ENCODE measurements around the gene BRSK1.

The BRSK1 gene

GRCh38 chr19:55252760-55253663, 30.8 kb upstream of the BRSK1 start:
- ChIA-PET POLR2A (interaction anchor here (0.5 to 1.0 kb wide), 2 partner anchors 108 to 135 kb away, joined by 4 read pairs; no protein-coding TSS in a partner anchor), CTCF (interaction anchor here (1.1 to 3.6 kb wide), 4 partner anchors 23 to 165 kb away, joined by 5 to 9 read pairs (median 6); no protein-coding TSS in a partner anchor)
- DNase-seq (ENCODE audit: extremely low spot score) = no peak
- no peak for TF ChIP-seq CTCF (IDR thresholded peaks at IDR 0.05; ENCODE audit: control extremely low read depth, extremely low read depth, low read depth, missing control alignments)

- ChIA-PET POLR2A (interaction anchor here (0.5 to 1.9 kb wide), 5 partner anchors 8 to 153 kb away, joined by 3 to 10 read pairs (median 3); partner anchors contain the start of genes TMEM238 and UBE2S), CTCF (interaction anchor here (0.9 to 3.6 kb wide), 6 partner anchors 38 to 250 kb away, joined by 3 to 12 read pairs (median 6); no protein-coding TSS in a partner anchor)
- no peak for TF ChIP-seq CTCF (IDR thresholded peaks at IDR 0.05; ENCODE audit: control extremely low read depth, extremely low read depth, low read depth, missing control alignments)
- DNase-seq (ENCODE audit: extremely low spot score) = peak; percentile 79
Observed at GRCh38 chr19:55253842-55254624, 29.8 kb upstream of the BRSK1 start.

GRCh38 chr19:55254625-55254977, 29.2 kb upstream of the BRSK1 start:
- POLR2A ChIA-PET = interaction anchor here (0.5 to 1.9 kb wide), 5 partner anchors 9 to 153 kb away, joined by 3 to 10 read pairs (median 3); partner anchors contain the start of genes TMEM238 and UBE2S
- DNase-seq (ENCODE audit: extremely low spot score) = no peak
- CTCF ChIA-PET = interaction anchor here (0.9 to 3.6 kb wide), 7 partner anchors 14 to 199 kb away, joined by 3 to 12 read pairs (median 5); no protein-coding TSS in a partner anchor
- TF ChIP-seq CTCF (IDR thresholded peaks at IDR 0.05; ENCODE audit: control extremely low read depth, extremely low read depth, low read depth, missing control alignments) = no peak

- DNase-seq (ENCODE audit: extremely low spot score) = peak; percentile 53
Observed at GRCh38 chr19:55255618-55256423, 28.0 kb upstream of the BRSK1 start.

More at GRCh38 chr19:55255618-55256423, 28.0 kb upstream of the BRSK1 start:
- no peak for TF ChIP-seq CTCF (IDR thresholded peaks at IDR 0.05; ENCODE audit: control extremely low read depth, extremely low read depth, low read depth, missing control alignments)
- ChIA-PET CTCF (interaction anchor here (0.9 to 3.6 kb wide), 11 partner anchors 10 to 212 kb away, joined by 3 to 12 read pairs (median 3); partner anchors contain the start of gene TMEM238), POLR2A (interaction anchor here (0.6 to 1.9 kb wide), 3 partner anchors 20 to 330 kb away, joined by 3 to 10 read pairs (median 6); partner anchors contain the start of gene UBE2S)

All from GM10248 (cell line).